CD4-positive, alpha-beta memory T cell (primary cell): ENCODE results near the gene RIN3. TPM values are rescaled to one million over a fixed set of nuclear protein-coding genes. Genes with fewer than 3 reads are reported as not detected.
A peak's percentile ranks its signal among the peaks of the same experiment; 100 is the strongest.

Experiments
- CTCF ChIA-PET: fragments of 350-600 bp; sonication (Branson Sonifier 250); formaldehyde crosslinking; loops from one replicate; lab custom pipeline; 2021; ENCODE audit warnings: inconsistent platforms; ENCODE audit not compliant: partially characterized antibody; lab: Charles Lee
- POLR2A ChIA-PET: fragments of 350-600 bp; sonication (Branson Sonifier 250); formaldehyde crosslinking; loops from one replicate; lab custom pipeline; 2021; ENCODE audit not compliant: partially characterized antibody; lab: Charles Lee
- DNase-seq, 5 donors: peaks; one replicate each; pipeline versions ENCODE4 v3.0.0 to v3.0.0-alpha.2; 2020 to 2022; ENCODE audit warnings: mixed read lengths in 1 of 5
- H3K27ac ChIP-seq: one replicate; pipeline ENCODE4 v1.7.0; 2013; ENCODE audit warnings: low read depth, low read length
- H3K27me3 ChIP-seq: 2 replicates; pipeline ENCODE4 v1.7.0; 2013; ENCODE audit warnings: mild to moderate bottlenecking, low read length, moderate library complexity; ENCODE audit not compliant: insufficient read depth
- H3K36me3 ChIP-seq: 2 replicates; pipeline ENCODE4 v1.7.0; 2013; ENCODE audit warnings: mild to moderate bottlenecking, low read length, moderate library complexity; ENCODE audit not compliant: insufficient read depth
- H3K4me1 ChIP-seq: 2 replicates; pipeline ENCODE4 v1.7.0; 2013; ENCODE audit warnings: mild to moderate bottlenecking, low read length, moderate library complexity; ENCODE audit not compliant: insufficient read depth
- H3K4me3 ChIP-seq, 2 donors: one replicate each; pipeline ENCODE4 v1.7.0; 2013; ENCODE audit warnings: low read length in 2 of 2, mild to moderate bottlenecking in 1 of 2
- H3K9me3 ChIP-seq, 2 donors: one replicate each; pipeline ENCODE4 v1.7.0; 2013; ENCODE audit warnings: low read length in 2 of 2, control low read depth in 1 of 2; ENCODE audit not compliant: control insufficient read depth in 1 of 2
- H3K27ac Mint-ChIP-seq, 7 donors: one replicate each; pipeline ENCODE4 v1.8.0; 2020 to 2021; ENCODE audit warnings: mixed read lengths in 7 of 7, mild to moderate bottlenecking in 6 of 7, inconsistent platforms in 3 of 7, moderate library complexity in 3 of 7
- H3K27me3 Mint-ChIP-seq, 2 donors: one replicate each; pipeline ENCODE4 v1.8.0; 2020 to 2021; ENCODE audit warnings: mixed read lengths in 2 of 2
- H3K36me3 Mint-ChIP-seq, 2 donors: one replicate each; pipeline ENCODE4 v1.8.0; 2020 to 2021; ENCODE audit warnings: mixed read lengths in 2 of 2, inconsistent platforms in 1 of 2, mild to moderate bottlenecking in 1 of 2
- H3K4me1 Mint-ChIP-seq, 4 donors: one replicate each; pipeline ENCODE4 v1.8.0; 2020 to 2021; ENCODE audit warnings: mixed read lengths in 4 of 4, mild to moderate bottlenecking in 1 of 4
- H3K4me3 Mint-ChIP-seq, 8 donors: one replicate each; pipeline ENCODE4 v1.8.0; 2020 to 2021; ENCODE audit warnings: mixed read lengths in 8 of 8, mild to moderate bottlenecking in 7 of 8, moderate library complexity in 6 of 8, inconsistent platforms in 3 of 8
- H3K9me3 Mint-ChIP-seq, 8 donors: one replicate each; pipeline ENCODE4 v1.8.0; 2020 to 2021; ENCODE audit warnings: mixed read lengths in 8 of 8, mild to moderate bottlenecking in 5 of 8, inconsistent platforms in 3 of 8, moderate library complexity in 1 of 8
- intact Hi-C: fragments of 100-400 bp; cut with micrococcal nuclease; formaldehyde crosslinking; loops from one replicate; pipeline ENCODE4 v1.15.1; 2023
- polyA plus RNA-seq, 2 donors: library from polyadenylated mRNA; unstranded; fragments of 300-500 nt; fragmentation: Illumina TruSeq; gene quantifications; one replicate each; pipeline ENCODE4 v1.2.3, GENCODE V29; 2021
- total RNA-seq, 2 experiments: library from RNA; stranded (reverse); gene quantifications; one replicate each; pipeline ENCODE4 v1.2.3, GENCODE V29; 2021

Gene RIN3
- total and polyA plus RNA-seq, 4 experiments from 2014 or later = 4.0 to 74.9 (median 45.9) TPM

GRCh38 chr14:92563359-92563758 is 49.8 kb downstream of the RIN3 start:
- ChIA-PET CTCF (no interaction called here), POLR2A (interaction anchor here (1.1 to 1.4 kb wide), 2 partner anchors 14 to 23 kb away, joined by 5 read pairs; no protein-coding TSS in a partner anchor)
- peaks cover 0 to 8% (median 5%) of the 10 kb centered on the region in 8 donors for H3K9me3 Mint-ChIP-seq
- H3K36me3 ChIP-seq = no peaks in the 10 kb centered on the region
- H3K27me3 ChIP-seq = no peaks in the 10 kb centered on the region
- H3K36me3 Mint-ChIP-seq = peaks cover 4 to 19% of the 10 kb centered on the region in 2 donors
- H3K4me1 Mint-ChIP-seq = peaks cover 2 to 11% (median 6%) of the 10 kb centered on the region in 4 donors
- H3K9me3 ChIP-seq = no peaks in the 10 kb centered on the region
- no peak overlapping the region for H3K4me3 Mint-ChIP-seq
- H3K4me3 ChIP-seq = no peak overlapping the region
- no peak overlapping the region for H3K27ac ChIP-seq
- DNase-seq = no peak
- intact Hi-C loops = no loop called here
- peaks cover 0 to 2% of the 10 kb centered on the region in 2 donors for H3K27me3 Mint-ChIP-seq
- H3K4me1 ChIP-seq = no peaks in the 10 kb centered on the region
- H3K27ac Mint-ChIP-seq = no peak overlapping the region

- peaks cover 2 to 16% (median 6%) of the 10 kb centered on the region in 4 donors for H3K4me1 Mint-ChIP-seq
- H3K36me3 Mint-ChIP-seq = peaks cover 4 to 20% of the 10 kb centered on the region in 2 donors
- H3K9me3 Mint-ChIP-seq = peaks cover 0 to 8% (median 5%) of the 10 kb centered on the region in 8 donors
- no peak for DNase-seq
- no peak overlapping the region for H3K4me3 Mint-ChIP-seq
- H3K9me3 ChIP-seq = no peaks in the 10 kb centered on the region
- intact Hi-C loops = no loop called here
- H3K27ac Mint-ChIP-seq = no peak overlapping the region
- H3K4me1 ChIP-seq = no peaks in the 10 kb centered on the region
- no peaks in the 10 kb centered on the region for H3K27me3 ChIP-seq
- POLR2A ChIA-PET = interaction anchor here (1.1 to 1.4 kb wide), 2 partner anchors 13 to 23 kb away, joined by 5 read pairs; no protein-coding TSS in a partner anchor
- H3K27me3 Mint-ChIP-seq = peaks cover 0 to 2% of the 10 kb centered on the region in 2 donors
- CTCF ChIA-PET = interaction anchor here (1.2 to 2.1 kb wide), 2 partner anchors 8 to 23 kb away, joined by 3 to 4 read pairs; no protein-coding TSS in a partner anchor
- H3K4me3 ChIP-seq = no peak overlapping the region
- no peaks in the 10 kb centered on the region for H3K36me3 ChIP-seq
- H3K27ac ChIP-seq = no peak overlapping the region
These were observed 50.2 kb downstream of the RIN3 start for GRCh38 chr14:92563765-92564285.

- peak overlapping the region in 1 of 7 donors; percentile 74 for H3K27ac Mint-ChIP-seq
- peaks cover 0 to 8% (median 5%) of the 10 kb centered on the region in 8 donors for H3K9me3 Mint-ChIP-seq
- H3K36me3 Mint-ChIP-seq = peaks cover 6 to 20% of the 10 kb centered on the region in 2 donors
- Histone ChIP-seq H3K4me3 (no peak overlapping the region), H3K27ac (no peak overlapping the region), H3K9me3 (no peaks in the 10 kb centered on the region), H3K27me3 (no peaks in the 10 kb centered on the region), H3K4me1 (peaks cover 4% of the 10 kb centered on the region), H3K36me3 (no peaks in the 10 kb centered on the region)
- CTCF ChIA-PET = interaction anchor here (0.9 to 2.1 kb wide), 3 partner anchors 8 to 23 kb away, joined by 3 to 4 read pairs (median 3); no protein-coding TSS in a partner anchor
- no peak for DNase-seq
- intact Hi-C loops = no loop called here
- H3K4me1 Mint-ChIP-seq = peaks cover 4 to 20% (median 10%) of the 10 kb centered on the region in 4 donors
- no peak overlapping the region for H3K4me3 Mint-ChIP-seq
- H3K27me3 Mint-ChIP-seq = peaks cover 0 to 2% of the 10 kb centered on the region in 2 donors
- POLR2A ChIA-PET = interaction anchor here (1.1 kb wide), 1 partner anchor 22 kb away, joined by 5 read pairs; no protein-coding TSS in a partner anchor
These were observed 50.9 kb downstream of the RIN3 start for GRCh38 chr14:92564344-92565039.

GRCh38 chr14:92565040-92565717 is 51.6 kb downstream of the RIN3 start:
- H3K27ac ChIP-seq = no peak overlapping the region
- POLR2A ChIA-PET = no interaction called here
- DNase-seq = no peak
- CTCF ChIA-PET = interaction anchor here (0.8 to 2.1 kb wide), 4 partner anchors 9 to 35 kb away, joined by 3 to 4 read pairs (median 3); no protein-coding TSS in a partner anchor
- Mint-ChIP-seq H3K4me1 (peaks cover 4 to 18% (median 10%) of the 10 kb centered on the region in 4 donors), H3K27ac (no peak overlapping the region), H3K36me3 (peaks cover 6 to 19% of the 10 kb centered on the region in 2 donors), H3K27me3 (no peaks in the 10 kb centered on the region), H3K4me3 (no peak overlapping the region), H3K9me3 (peaks cover 0 to 8% (median 5%) of the 10 kb centered on the region in 8 donors)
- intact Hi-C loops = no loop called here
- peaks cover 4% of the 10 kb centered on the region for H3K4me1 ChIP-seq
- H3K36me3 ChIP-seq = no peaks in the 10 kb centered on the region
- H3K4me3 ChIP-seq = no peak overlapping the region
- no peaks in the 10 kb centered on the region for H3K27me3 ChIP-seq
- no peaks in the 10 kb centered on the region for H3K9me3 ChIP-seq

- ChIA-PET CTCF (interaction anchor here (0.8 to 2.1 kb wide), 4 partner anchors 8 to 118 kb away, joined by 3 to 4 read pairs (median 3); no protein-coding TSS in a partner anchor), POLR2A (no interaction called here)
- peaks cover 4 to 14% (median 7%) of the 10 kb centered on the region in 4 donors for H3K4me1 Mint-ChIP-seq
- Histone ChIP-seq H3K27me3 (no peaks in the 10 kb centered on the region), H3K36me3 (no peaks in the 10 kb centered on the region), H3K9me3 (no peaks in the 10 kb centered on the region), H3K4me1 (peaks cover 4% of the 10 kb centered on the region), H3K4me3 (no peak overlapping the region), H3K27ac (no peak overlapping the region)
- DNase-seq = no peak
- H3K36me3 Mint-ChIP-seq = peaks cover 6 to 19% of the 10 kb centered on the region in 2 donors
- intact Hi-C loops = no loop called here
- H3K27ac Mint-ChIP-seq = no peak overlapping the region
- H3K9me3 Mint-ChIP-seq = peaks cover 0 to 8% (median 5%) of the 10 kb centered on the region in 8 donors
- no peak overlapping the region for H3K4me3 Mint-ChIP-seq
- H3K27me3 Mint-ChIP-seq = no peaks in the 10 kb centered on the region
These were observed 52.1 kb downstream of the RIN3 start for GRCh38 chr14:92565718-92566115.

GRCh38 chr14:92567173-92567725 is 53.7 kb downstream of the RIN3 start:
- H3K36me3 Mint-ChIP-seq = peaks cover 6 to 22% of the 10 kb centered on the region in 2 donors
- CTCF ChIA-PET = interaction anchor here (0.6 to 0.8 kb wide), 2 partner anchors 9 to 119 kb away, joined by 3 read pairs; no protein-coding TSS in a partner anchor
- intact Hi-C loops = no loop called here
- Histone ChIP-seq H3K4me3 (no peak overlapping the region), H3K4me1 (peaks cover 4% of the 10 kb centered on the region), H3K36me3 (no peaks in the 10 kb centered on the region), H3K27me3 (no peaks in the 10 kb centered on the region), H3K9me3 (no peaks in the 10 kb centered on the region), H3K27ac (no peak overlapping the region)
- peaks cover 0 to 8% (median 5%) of the 10 kb centered on the region in 8 donors for H3K9me3 Mint-ChIP-seq
- no peak overlapping the region for H3K4me3 Mint-ChIP-seq
- no peak for DNase-seq
- no peak overlapping the region for H3K27ac Mint-ChIP-seq
- POLR2A ChIA-PET = interaction anchor here (1.0 to 1.2 kb wide), 2 partner anchors 10 to 226 kb away, joined by 3 to 4 read pairs; no protein-coding TSS in a partner anchor
- peaks cover 4 to 14% (median 8%) of the 10 kb centered on the region in 4 donors for H3K4me1 Mint-ChIP-seq
- H3K27me3 Mint-ChIP-seq = no peaks in the 10 kb centered on the region
